Measurements from ENCODE around the gene ILKAP.

Gene ILKAP

GRCh38 chr2:238121511-238122286 is 81.8 kb downstream of the ILKAP start:
- DNase-seq, result no peak

GRCh38 chr2:238120463-238121298 is 82.8 kb downstream of the ILKAP start:
- no peak for DNase-seq

All from DMS79 (cell line).